ENCODE measurements around the gene SLC25A19. TPM values are rescaled to one million over a fixed set of nuclear protein-coding genes. Genes with fewer than 3 reads are reported as not detected.
A peak's percentile ranks its signal among the peaks of the same experiment; 100 is the strongest.

SLC25A19 gene
- total RNA-seq, 2 experiments from 2014 or later: 46.3 to 66.4 TPM

DNA sequence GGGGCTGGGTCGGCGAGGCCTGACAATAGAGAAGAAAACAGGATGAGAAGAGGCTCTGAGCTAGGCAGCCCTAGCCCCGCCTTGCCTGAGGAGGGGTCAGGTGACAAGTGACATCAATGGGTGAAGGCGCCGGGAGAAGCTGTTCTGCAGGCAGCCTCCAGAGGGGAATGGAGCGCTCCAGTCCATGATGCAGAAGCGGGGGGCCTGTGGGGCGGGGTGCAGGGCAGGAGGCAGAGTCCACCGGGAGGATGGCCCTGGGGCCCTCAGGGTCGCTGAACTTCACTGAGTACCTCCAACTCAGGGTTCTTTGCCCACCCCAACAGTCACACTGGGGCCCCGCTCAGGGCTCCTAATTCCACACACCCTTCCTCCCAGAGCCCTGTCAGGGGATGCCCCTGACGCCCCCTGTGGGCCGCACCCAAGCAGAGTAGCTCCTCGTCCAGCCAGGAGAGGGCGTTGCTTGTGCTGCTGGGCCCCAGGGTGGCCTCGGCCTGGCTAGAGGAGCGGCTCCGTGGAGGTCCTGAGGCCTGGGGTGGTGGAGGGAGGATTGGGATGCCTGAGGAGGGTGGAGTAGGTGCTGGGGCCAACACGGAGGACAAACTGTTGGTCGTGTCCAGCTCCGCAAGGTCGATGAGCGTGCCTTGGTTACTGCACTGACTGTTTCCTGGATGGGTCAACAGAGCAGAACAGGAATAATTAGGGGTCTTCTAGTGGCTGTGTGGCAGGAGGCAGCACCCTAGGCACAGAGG, 48.7 kb downstream of the SLC25A19 start:
- Mint-ChIP-seq H3K27me3 (no peaks in the 10 kb centered on the region), H3K9me3 (ENCODE audit: low read depth) (no peaks in the 10 kb centered on the region), H3K27ac (no peak overlapping the region), H3K4me1 (peaks cover 34% of the 10 kb centered on the region), H3K4me3 (no peak overlapping the region), H3K36me3 (peaks cover 33% of the 10 kb centered on the region)
- DNase-seq (peak; percentile 53), ATAC-seq (no peak)
- CTCF ChIA-PET: interaction anchor here (0.5 to 4.9 kb wide), 16 partner anchors 10 to 206 kb away, joined by 3 to 33 read pairs (median 4); partner anchors contain the start of genes GGA3, MIF4GD, MRPS7 and NUP85

DNA sequence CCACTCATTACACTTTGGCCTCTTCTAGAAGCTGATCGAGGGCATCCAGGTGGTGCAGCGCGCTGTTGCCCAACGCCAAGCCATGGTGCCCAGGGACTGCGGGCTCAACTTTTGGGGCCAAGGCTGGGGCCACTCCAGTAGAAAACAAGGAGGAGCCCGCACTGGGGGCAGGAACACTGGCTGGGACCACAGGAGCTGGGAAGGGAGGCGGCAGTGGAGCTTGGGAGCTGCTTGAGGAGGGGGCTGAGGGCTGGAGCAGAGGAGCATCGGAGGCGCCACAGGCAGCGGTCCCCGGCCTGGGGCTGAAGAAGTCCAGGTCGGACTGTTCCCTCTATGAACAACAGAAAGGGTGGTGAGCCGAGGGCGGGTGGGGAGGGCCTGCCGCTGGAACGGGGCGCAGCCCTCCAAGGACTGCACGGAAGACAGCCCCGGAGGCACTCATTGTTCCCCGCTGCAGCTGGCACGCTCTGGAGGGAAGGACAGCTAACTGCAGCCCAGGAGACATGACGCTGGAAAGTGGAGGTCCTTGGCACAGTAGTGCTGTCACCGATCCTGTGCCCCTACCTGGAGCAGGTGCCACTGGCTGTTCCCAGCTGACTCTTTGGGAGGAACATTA, 49.3 kb downstream of the SLC25A19 start:
- H3K36me3 Mint-ChIP-seq: peaks cover 36% of the 10 kb centered on the region
- no peak for ATAC-seq

DNA sequence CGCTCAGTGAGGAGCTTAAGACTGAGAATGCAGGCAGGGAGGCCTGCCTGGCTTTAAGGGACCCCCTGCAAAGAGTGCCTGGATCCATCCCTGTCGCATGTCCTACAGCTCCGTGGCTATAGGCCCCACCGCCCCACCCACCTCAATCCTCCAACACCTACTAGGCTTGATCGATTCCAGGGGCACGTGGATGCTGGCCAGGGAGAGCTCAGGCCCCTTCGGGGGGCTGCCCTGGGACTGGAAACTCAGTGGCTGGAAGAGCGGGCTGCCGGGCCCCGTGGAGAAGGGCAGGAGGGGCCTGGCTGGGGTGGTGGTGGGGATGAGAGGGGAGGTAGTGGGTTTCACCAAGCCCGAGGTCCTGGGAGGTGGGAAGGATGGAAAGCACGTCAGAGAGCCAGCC, 50.0 kb downstream of the SLC25A19 start:
- Mint-ChIP-seq H3K36me3 (peaks cover 41% of the 10 kb centered on the region), H3K4me1 (peaks cover 34% of the 10 kb centered on the region), H3K9me3 (ENCODE audit: low read depth) (no peaks in the 10 kb centered on the region), H3K27me3 (no peaks in the 10 kb centered on the region), H3K27ac (no peak overlapping the region), H3K4me3 (no peak overlapping the region)
- CTCF ChIA-PET: interaction anchor here (0.7 to 4.9 kb wide), 11 partner anchors 8 to 278 kb away, joined by 3 to 33 read pairs (median 5); partner anchors contain the start of genes GGA3, MIF4GD and NT5C
- DNase-seq: no peak
- no peak for ATAC-seq

More for the DNA sequence above, 49.3 kb downstream of the SLC25A19 start:
- H3K27ac Mint-ChIP-seq: no peak overlapping the region
- no peaks in the 10 kb centered on the region for H3K9me3 Mint-ChIP-seq (ENCODE audit: low read depth)
- H3K27me3 Mint-ChIP-seq: no peaks in the 10 kb centered on the region
- no peak overlapping the region for H3K4me3 Mint-ChIP-seq
- H3K4me1 Mint-ChIP-seq: peaks cover 34% of the 10 kb centered on the region
- DNase-seq: no peak
- CTCF ChIA-PET: interaction anchor here (0.8 to 4.9 kb wide), 18 partner anchors 10 to 278 kb away, joined by 3 to 33 read pairs (median 5); partner anchors contain the start of genes GGA3, MIF4GD, MRPS7 and NT5C

DNA sequence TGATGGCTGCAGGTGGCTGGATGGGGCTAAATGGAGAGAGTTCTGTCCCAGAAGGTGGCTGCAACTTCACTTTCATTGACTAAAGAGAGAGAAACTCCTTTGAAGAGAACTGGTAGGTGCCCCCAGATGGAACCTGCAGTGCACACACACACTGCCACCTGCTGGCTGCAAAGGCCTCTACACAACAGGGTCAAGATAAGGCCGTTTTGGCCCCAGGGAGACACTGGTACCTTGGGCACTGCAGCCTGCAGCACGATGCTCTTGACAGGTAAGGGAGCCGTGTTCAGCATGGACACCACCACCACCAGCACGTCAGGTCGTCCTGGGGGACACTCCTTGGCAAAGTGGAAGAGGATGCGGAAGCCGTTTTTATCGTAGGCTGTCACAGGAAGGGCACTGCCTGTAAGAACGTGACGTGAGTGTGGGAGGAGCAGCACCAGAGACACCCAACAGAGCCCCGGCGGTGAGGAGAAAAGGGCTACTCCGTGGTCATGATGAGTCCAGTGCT, 50.5 kb downstream of the SLC25A19 start:
- DNase-seq: peak; percentile 72
- Mint-ChIP-seq H3K4me1 (peaks cover 32% of the 10 kb centered on the region), H3K27me3 (no peaks in the 10 kb centered on the region), H3K27ac (peak overlapping the region; percentile 70), H3K4me3 (no peak overlapping the region), H3K9me3 (ENCODE audit: low read depth) (no peaks in the 10 kb centered on the region), H3K36me3 (peaks cover 39% of the 10 kb centered on the region)
- CTCF ChIA-PET: interaction anchor here (0.7 to 4.9 kb wide), 10 partner anchors 8 to 277 kb away, joined by 3 to 33 read pairs (median 5); partner anchors contain the start of genes GGA3, MIF4GD and NT5C
- ATAC-seq: peak; percentile 74

DNA sequence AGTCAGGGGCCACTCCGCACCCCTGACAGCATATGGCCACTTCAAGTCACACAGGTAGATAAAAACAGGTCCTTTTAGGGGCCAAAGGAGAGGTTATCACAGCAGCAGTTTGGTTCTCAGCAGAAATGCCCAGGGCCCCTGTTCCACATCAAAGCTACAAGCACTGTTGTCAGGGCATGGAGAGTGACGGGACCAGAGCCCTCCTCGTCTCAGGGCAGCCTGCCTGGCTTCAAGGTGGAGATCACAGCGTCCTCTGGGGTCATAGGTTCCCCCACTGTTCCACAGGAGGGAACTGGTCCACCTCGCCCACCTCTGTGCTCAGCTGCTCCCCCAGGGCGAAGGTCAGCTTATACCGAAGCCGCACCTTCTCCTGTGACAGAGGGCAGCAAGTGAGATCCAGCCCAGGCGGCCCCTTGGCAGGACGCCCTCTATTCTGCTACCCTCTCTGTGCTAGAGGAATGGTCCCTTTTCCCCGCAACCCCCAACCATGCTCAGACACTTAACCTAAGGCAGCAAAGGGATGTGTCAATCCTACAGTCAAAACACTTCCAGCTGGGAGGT, 51.1 kb downstream of the SLC25A19 start:
- no peak for ATAC-seq
- Mint-ChIP-seq H3K27ac (no peak overlapping the region), H3K9me3 (ENCODE audit: low read depth) (no peaks in the 10 kb centered on the region), H3K4me1 (peaks cover 26% of the 10 kb centered on the region), H3K27me3 (no peaks in the 10 kb centered on the region), H3K36me3 (peaks cover 42% of the 10 kb centered on the region), H3K4me3 (no peak overlapping the region)
- no peak for DNase-seq
- CTCF ChIA-PET: interaction anchor here (0.8 to 4.9 kb wide), 6 partner anchors 13 to 276 kb away, joined by 3 to 26 read pairs (median 4); partner anchors contain the start of gene GGA3

DNA sequence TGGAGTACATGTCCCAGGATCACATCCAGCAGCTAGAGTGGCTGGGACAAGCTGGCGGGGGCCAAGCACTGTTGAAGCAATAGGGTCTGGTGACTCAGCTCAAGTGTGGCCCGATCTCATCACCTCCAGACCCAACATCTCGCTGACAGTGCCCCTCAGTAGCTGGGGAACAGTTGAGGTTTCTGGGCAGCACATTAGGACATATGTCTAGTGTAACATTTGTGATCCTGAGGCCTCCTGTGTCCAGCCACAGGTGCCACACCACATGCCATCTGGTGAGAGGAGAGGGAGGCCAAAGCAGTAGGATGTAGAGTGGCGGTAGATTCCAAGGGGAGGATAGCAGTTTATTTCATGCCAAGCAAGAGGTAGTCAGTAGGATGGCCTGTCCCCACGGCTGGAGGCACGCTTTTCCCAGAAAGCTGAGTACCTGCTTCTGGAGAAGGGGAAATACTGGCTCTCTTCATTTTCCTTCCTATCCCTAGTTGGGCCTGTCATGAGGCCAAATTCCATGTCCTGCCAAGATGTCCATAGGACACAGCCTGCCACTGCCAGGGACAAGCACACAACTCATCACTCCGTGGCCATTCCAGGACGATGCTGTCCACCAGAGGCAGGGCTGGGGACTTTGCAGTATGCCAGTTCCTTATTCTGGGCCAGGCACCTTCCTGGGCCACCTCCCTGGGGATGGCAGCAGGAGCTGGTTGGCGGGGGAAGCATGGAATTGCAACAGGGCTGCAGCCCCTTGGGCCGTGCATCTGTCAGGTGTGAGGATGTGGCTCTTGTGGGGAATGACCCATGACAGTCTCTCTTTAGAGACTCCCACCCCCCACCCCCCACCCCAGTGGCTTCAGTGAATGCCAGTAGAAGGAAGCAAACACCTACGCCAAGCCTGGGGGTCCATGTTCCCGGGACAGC, 51.9 kb downstream of the SLC25A19 start:
- H3K4me3 Mint-ChIP-seq: no peak overlapping the region
- DNase-seq (no peak), ATAC-seq (no peak)
- peaks cover 19% of the 10 kb centered on the region for H3K4me1 Mint-ChIP-seq
- H3K9me3 Mint-ChIP-seq (ENCODE audit: low read depth): no peaks in the 10 kb centered on the region
- no peak overlapping the region for H3K27ac Mint-ChIP-seq
- CTCF ChIA-PET: interaction anchor here (0.8 to 4.9 kb wide), 8 partner anchors 10 to 279 kb away, joined by 3 to 26 read pairs (median 3); partner anchors contain the start of gene GGA3
- H3K36me3 Mint-ChIP-seq: peaks cover 48% of the 10 kb centered on the region
- H3K27me3 Mint-ChIP-seq: no peaks in the 10 kb centered on the region

DNA sequence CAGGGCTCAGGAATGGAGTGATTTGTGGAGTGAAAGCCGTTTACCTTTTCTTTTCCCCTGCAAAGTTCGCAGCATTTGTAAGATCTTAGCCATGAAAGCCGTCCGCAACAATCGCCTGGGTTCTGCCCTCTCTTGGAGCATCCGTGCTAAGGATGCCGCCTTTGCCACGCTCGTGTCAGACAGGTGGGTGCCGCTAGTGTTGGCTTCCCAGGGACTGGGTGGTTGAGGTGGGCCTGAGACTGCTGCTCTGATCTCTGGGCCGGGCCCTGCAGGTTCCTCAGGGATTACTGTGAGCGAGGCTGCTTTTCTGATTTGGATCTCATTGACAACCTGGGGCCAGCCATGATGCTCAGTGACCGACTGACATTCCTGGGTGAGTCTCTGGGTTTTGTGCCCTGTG, 56.4 kb downstream of the SLC25A19 start:
- CTCF ChIA-PET: interaction anchor here (0.9 to 1.3 kb wide), 2 partner anchors 119 to 272 kb away, joined by 4 read pairs; no protein-coding TSS in a partner anchor
- Mint-ChIP-seq H3K27me3 (no peaks in the 10 kb centered on the region), H3K4me3 (no peak overlapping the region), H3K4me1 (no peaks in the 10 kb centered on the region), H3K36me3 (peaks cover 57% of the 10 kb centered on the region), H3K9me3 (ENCODE audit: low read depth) (no peaks in the 10 kb centered on the region), H3K27ac (no peak overlapping the region)
- ATAC-seq (no peak), DNase-seq (no peak)

DNA sequence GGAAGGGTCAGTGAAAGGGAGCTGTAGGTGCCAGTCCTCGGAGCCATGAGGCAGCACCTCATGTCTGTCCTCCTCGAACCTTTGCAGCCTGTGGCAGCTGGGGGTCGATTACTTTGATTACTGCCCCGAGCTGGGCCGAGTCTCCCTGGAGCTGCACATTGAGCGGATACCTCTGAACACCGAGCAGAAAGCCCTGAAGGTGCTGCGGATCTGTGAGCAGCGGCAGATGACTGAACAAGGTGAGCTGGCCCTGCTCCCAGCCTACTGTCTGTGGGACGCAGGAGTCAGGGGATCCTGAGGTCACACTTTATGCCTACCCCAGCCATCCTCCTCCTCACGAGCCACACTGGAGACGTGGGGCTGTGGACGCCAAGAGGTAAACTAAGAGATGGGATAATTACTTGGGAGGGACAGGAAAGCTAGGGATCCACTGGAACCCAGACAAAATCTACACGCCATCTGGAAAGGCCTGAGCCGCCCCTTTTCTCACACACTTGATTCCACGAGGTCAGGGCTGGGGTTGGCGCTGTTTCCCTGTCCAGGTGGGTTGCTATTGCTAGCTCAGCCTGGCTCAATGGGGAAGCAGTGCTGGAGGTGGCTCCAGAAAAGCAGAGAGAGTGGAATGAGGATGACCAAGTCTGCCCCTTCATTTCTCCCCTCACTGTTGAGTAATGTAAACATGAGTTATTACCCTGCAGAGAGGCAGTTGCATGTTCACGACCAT, 57.3 kb downstream of the SLC25A19 start:
- DNase-seq: no peak
- no peak for ATAC-seq
- Mint-ChIP-seq H3K4me3 (no peak overlapping the region), H3K9me3 (ENCODE audit: low read depth) (no peaks in the 10 kb centered on the region), H3K4me1 (no peaks in the 10 kb centered on the region), H3K27me3 (no peaks in the 10 kb centered on the region), H3K27ac (no peak overlapping the region), H3K36me3 (peaks cover 54% of the 10 kb centered on the region)
- CTCF ChIA-PET: interaction anchor here (0.6 to 1.4 kb wide), 3 partner anchors 30 to 318 kb away, joined by 3 to 4 read pairs (median 3); no protein-coding TSS in a partner anchor

DNA sequence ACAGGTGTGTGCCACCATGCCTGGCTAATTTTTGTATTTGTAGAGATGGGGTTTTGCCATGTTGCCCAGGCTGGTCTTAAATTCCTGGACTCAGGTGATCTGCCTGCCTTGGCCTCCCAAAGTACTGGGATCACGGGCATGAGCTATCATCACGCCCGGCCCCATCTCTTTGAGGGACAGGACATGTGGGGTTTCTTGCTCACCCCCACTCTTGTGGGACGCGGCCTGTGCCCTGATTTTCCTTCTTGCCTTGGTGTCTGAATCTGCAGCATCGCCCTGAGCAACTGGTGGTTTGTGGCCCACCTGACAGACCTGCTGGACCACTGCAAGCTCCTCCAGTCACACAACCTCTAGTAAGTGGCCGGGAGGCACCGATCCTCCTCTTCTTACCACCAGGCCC, 58.2 kb downstream of the SLC25A19 start:
- ATAC-seq: no peak
- Mint-ChIP-seq H3K4me1 (no peaks in the 10 kb centered on the region), H3K9me3 (ENCODE audit: low read depth) (no peaks in the 10 kb centered on the region), H3K4me3 (no peak overlapping the region), H3K27me3 (no peaks in the 10 kb centered on the region), H3K27ac (no peak overlapping the region), H3K36me3 (peaks cover 54% of the 10 kb centered on the region)
- CTCF ChIA-PET: interaction anchor here (1.4 to 3.6 kb wide), 2 partner anchors 9 to 30 kb away, joined by 3 to 23 read pairs; no protein-coding TSS in a partner anchor
- no peak for DNase-seq

DNA sequence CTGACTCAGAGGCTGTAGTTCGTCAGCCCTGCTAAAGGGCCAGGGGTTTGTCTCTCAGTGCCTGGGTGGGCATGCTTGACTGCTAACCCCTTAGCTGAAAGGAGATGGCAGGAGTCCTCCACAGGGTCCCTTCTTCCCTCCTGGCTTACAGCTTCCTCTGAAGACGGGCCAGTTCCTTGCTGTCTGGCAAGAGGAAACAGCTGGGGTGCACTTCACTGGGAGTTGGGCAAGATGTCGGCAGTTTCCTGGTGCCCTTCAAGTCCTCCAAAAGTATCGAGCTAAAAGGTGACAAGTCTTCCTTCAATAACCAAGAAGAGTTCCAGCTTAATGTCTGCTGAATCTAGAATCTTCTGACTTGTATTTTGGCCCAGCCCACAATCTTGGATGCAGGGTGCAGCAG, 60.4 kb downstream of the SLC25A19 start:
- CTCF ChIA-PET: interaction anchor here (1.1 to 3.6 kb wide), 4 partner anchors 11 to 115 kb away, joined by 3 to 23 read pairs (median 4); no protein-coding TSS in a partner anchor
- no peaks in the 10 kb centered on the region for H3K4me1 Mint-ChIP-seq
- DNase-seq (no peak), ATAC-seq (no peak)
- H3K27ac Mint-ChIP-seq: no peak overlapping the region
- H3K36me3 Mint-ChIP-seq: peaks cover 56% of the 10 kb centered on the region
- no peaks in the 10 kb centered on the region for H3K9me3 Mint-ChIP-seq (ENCODE audit: low read depth)
- H3K4me3 Mint-ChIP-seq: no peak overlapping the region
- no peaks in the 10 kb centered on the region for H3K27me3 Mint-ChIP-seq

DNA sequence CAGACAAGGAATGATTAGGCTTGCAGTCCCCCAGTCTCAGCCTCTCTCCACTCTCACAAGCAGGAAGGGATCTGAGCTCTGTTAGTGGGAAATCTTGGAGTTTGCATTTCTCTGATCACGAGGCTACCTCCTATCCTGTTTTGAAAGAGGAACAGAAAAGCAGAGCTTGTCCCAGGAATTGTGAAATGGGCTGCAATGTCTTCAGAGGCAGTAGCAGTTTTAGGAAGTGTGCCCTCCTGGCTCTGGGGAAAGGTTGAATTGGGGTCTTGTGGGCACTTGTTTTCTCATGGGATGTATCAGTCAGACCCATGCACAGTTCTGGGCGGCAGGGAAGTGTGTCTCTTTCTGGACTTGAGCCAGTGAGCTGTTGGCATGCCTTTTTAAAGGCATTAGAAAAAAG, 60.9 kb downstream of the SLC25A19 start:
- CTCF ChIA-PET: interaction anchor here (1.1 to 3.6 kb wide), 4 partner anchors 12 to 114 kb away, joined by 3 to 23 read pairs (median 4); no protein-coding TSS in a partner anchor
- Mint-ChIP-seq H3K4me3 (no peak overlapping the region), H3K27ac (no peak overlapping the region), H3K36me3 (peaks cover 58% of the 10 kb centered on the region), H3K9me3 (ENCODE audit: low read depth) (no peaks in the 10 kb centered on the region), H3K27me3 (no peaks in the 10 kb centered on the region), H3K4me1 (no peaks in the 10 kb centered on the region)
- DNase-seq: no peak
- ATAC-seq: no peak

DNA sequence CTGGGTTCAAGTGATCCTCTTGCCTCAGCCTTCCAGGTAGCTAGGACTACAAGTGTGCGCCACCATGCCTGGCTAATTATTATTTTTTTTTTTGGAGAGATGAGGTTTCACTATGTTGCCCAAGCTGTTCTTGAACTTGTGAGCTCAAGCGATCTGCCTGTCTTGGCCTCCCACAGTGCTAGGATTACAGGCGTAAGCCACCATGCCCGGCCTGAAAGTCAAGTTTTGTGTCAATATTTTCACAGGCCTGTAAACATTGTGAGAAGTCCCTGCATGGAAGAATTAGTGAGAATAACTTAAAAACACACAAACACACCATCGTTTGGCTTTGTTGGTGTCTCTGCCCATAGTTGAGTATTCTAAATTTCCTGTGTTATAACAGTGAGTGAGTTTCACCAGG, 61.5 kb downstream of the SLC25A19 start:
- ATAC-seq (no peak), DNase-seq (no peak)
- Mint-ChIP-seq H3K27ac (no peak overlapping the region), H3K27me3 (no peaks in the 10 kb centered on the region), H3K36me3 (peaks cover 55% of the 10 kb centered on the region), H3K4me3 (no peak overlapping the region), H3K9me3 (ENCODE audit: low read depth) (no peaks in the 10 kb centered on the region), H3K4me1 (no peaks in the 10 kb centered on the region)
- CTCF ChIA-PET: interaction anchor here (3.6 kb wide), 1 partner anchor 12 kb away, joined by 23 read pairs; no protein-coding TSS in a partner anchor
